Measurements from ENCODE around the gene C17orf67.

Gene C17orf67

GRCh38 chr17:56809106-56809819, 24.5 kb downstream of the C17orf67 start:
- Histone ChIP-seq H3K4me2 (no peak overlapping the region), H2AFZ (ENCODE audit: low read depth) (no peak overlapping the region), H4K20me1 (ENCODE audit: insufficient read depth) (no peaks in the 10 kb centered on the region), H3K4me3 (IDR thresholded peaks at IDR 0.05; ENCODE audit: insufficient read depth, low read depth, low read length) (no peak overlapping the region), H3K9ac (no peak overlapping the region), H3K27ac (no peak overlapping the region), H3K4me1 (ENCODE audit: low read depth, poor library complexity, severe bottlenecking) (no peaks in the 10 kb centered on the region), H3K79me2 (ENCODE audit: insufficient read depth, low read depth) (no peaks in the 10 kb centered on the region), H3K36me3 (ENCODE audit: insufficient read depth) (no peaks in the 10 kb centered on the region), H3K27me3 (ENCODE audit: insufficient read depth, low read depth) (no peaks in the 10 kb centered on the region)
- no peak for TF ChIP-seq CTCF (conservative IDR thresholded peaks at IDR 0.05; ENCODE audit: low read depth, low read length)

DNA sequence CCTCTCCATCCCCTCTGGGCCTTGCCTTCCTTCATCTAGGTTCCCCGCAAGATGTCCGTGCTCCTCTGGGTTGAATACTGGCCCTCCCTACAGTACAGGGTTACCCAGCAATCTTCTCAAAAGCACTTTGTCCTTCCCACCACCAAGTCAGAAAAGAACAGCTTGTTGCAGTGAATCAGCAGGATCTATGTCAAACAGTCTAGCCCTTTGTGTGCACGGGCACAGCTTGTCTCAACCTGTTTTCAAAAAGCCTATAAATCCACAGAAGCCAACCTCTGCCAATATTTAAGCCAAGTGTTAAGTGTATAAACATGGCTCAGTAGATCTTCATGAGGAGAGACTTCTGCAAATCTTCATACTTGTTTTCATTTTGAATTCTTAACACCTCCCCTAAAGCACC, 25.2 kb downstream of the C17orf67 start:
- Histone ChIP-seq H3K4me3 (IDR thresholded peaks at IDR 0.05; ENCODE audit: insufficient read depth, low read depth, low read length) (no peak overlapping the region), H2AFZ (ENCODE audit: low read depth) (no peak overlapping the region), H3K4me1 (ENCODE audit: low read depth, poor library complexity, severe bottlenecking) (no peaks in the 10 kb centered on the region), H3K27me3 (ENCODE audit: insufficient read depth, low read depth) (no peaks in the 10 kb centered on the region), H3K9ac (no peak overlapping the region), H3K36me3 (ENCODE audit: insufficient read depth) (no peaks in the 10 kb centered on the region), H3K4me2 (no peak overlapping the region), H4K20me1 (ENCODE audit: insufficient read depth) (no peaks in the 10 kb centered on the region), H3K27ac (no peak overlapping the region), H3K79me2 (ENCODE audit: insufficient read depth, low read depth) (no peaks in the 10 kb centered on the region)
- TF ChIP-seq CTCF (conservative IDR thresholded peaks at IDR 0.05; ENCODE audit: low read depth, low read length) = no peak

GRCh38 chr17:56807723-56808122, 26.0 kb downstream of the C17orf67 start:
- no peak overlapping the region for H3K9ac ChIP-seq
- H2AFZ ChIP-seq (ENCODE audit: low read depth) = no peak overlapping the region
- no peaks in the 10 kb centered on the region for H3K4me1 ChIP-seq (ENCODE audit: low read depth, poor library complexity, severe bottlenecking)
- no peak overlapping the region for H3K4me3 ChIP-seq (IDR thresholded peaks at IDR 0.05; ENCODE audit: insufficient read depth, low read depth, low read length)
- no peaks in the 10 kb centered on the region for H4K20me1 ChIP-seq (ENCODE audit: insufficient read depth)
- H3K36me3 ChIP-seq (ENCODE audit: insufficient read depth) = no peaks in the 10 kb centered on the region
- H3K4me2 ChIP-seq = no peak overlapping the region
- no peak overlapping the region for H3K27ac ChIP-seq
- TF ChIP-seq CTCF (conservative IDR thresholded peaks at IDR 0.05; ENCODE audit: low read depth, low read length) = no peak
- no peaks in the 10 kb centered on the region for H3K79me2 ChIP-seq (ENCODE audit: insufficient read depth, low read depth)
- no peaks in the 10 kb centered on the region for H3K27me3 ChIP-seq (ENCODE audit: insufficient read depth, low read depth)

GRCh38 chr17:56806949-56807348, 26.8 kb downstream of the C17orf67 start:
- no peak overlapping the region for H3K4me2 ChIP-seq
- H2AFZ ChIP-seq (ENCODE audit: low read depth) = no peak overlapping the region

More at GRCh38 chr17:56806949-56807348, 26.8 kb downstream of the C17orf67 start:
- Histone ChIP-seq H3K79me2 (ENCODE audit: insufficient read depth, low read depth) (no peaks in the 10 kb centered on the region), H3K27ac (no peak overlapping the region), H3K4me3 (IDR thresholded peaks at IDR 0.05; ENCODE audit: insufficient read depth, low read depth, low read length) (no peak overlapping the region), H3K9ac (no peak overlapping the region), H3K4me1 (ENCODE audit: low read depth, poor library complexity, severe bottlenecking) (no peaks in the 10 kb centered on the region), H3K27me3 (ENCODE audit: insufficient read depth, low read depth) (no peaks in the 10 kb centered on the region), H4K20me1 (ENCODE audit: insufficient read depth) (no peaks in the 10 kb centered on the region), H3K36me3 (ENCODE audit: insufficient read depth) (no peaks in the 10 kb centered on the region)
- TF ChIP-seq CTCF (conservative IDR thresholded peaks at IDR 0.05; ENCODE audit: low read depth, low read length) = no peak
